ENCODE data around the gene SNRNP40. TPM values are rescaled to one million over a fixed set of nuclear protein-coding genes. Genes with fewer than 3 reads are reported as not detected.

The SNRNP40 gene
- total RNA-seq, 1 experiment from 2014 or later = 288 TPM

GRCh38 chr1:31243501-31244286 is 52.9 kb downstream of the SNRNP40 start:
- no peaks in the 10 kb centered on the region for H3K36me3 ChIP-seq (ENCODE audit: low read depth, low read length)
- ChIA-PET POLR2A (ENCODE audit: unreplicated experiment) (no interaction called here), CTCF (no interaction called here)
- no peak for ATAC-seq
- no peaks in the 10 kb centered on the region for H3K79me2 ChIP-seq (ENCODE audit: low read length)
- H3K9ac ChIP-seq (ENCODE audit: low read length) = no peak overlapping the region
- H2AFZ ChIP-seq (ENCODE audit: low read length) = no peak overlapping the region
- no TSS peak for BruUV-seq (replicated peaks)
- no peak overlapping the region for H3K27ac ChIP-seq (ENCODE audit: low read length)
- no peak for DNase-seq
- intact Hi-C loops (cut with micrococcal nuclease) = no loop called here
- no peak overlapping the region for H3K4me3 ChIP-seq (ENCODE audit: low read length)
- no peaks in the 10 kb centered on the region for H3K9me3 ChIP-seq (ENCODE audit: low read length)
- no peaks in the 10 kb centered on the region for H4K20me1 ChIP-seq (ENCODE audit: low read length)
- no peak for TF ChIP-seq EZH2phosphoT487 (IDR thresholded peaks at IDR 0.05; ENCODE audit: borderline replicate concordance, low read length)
- TF ChIP-seq, protein P1, sequence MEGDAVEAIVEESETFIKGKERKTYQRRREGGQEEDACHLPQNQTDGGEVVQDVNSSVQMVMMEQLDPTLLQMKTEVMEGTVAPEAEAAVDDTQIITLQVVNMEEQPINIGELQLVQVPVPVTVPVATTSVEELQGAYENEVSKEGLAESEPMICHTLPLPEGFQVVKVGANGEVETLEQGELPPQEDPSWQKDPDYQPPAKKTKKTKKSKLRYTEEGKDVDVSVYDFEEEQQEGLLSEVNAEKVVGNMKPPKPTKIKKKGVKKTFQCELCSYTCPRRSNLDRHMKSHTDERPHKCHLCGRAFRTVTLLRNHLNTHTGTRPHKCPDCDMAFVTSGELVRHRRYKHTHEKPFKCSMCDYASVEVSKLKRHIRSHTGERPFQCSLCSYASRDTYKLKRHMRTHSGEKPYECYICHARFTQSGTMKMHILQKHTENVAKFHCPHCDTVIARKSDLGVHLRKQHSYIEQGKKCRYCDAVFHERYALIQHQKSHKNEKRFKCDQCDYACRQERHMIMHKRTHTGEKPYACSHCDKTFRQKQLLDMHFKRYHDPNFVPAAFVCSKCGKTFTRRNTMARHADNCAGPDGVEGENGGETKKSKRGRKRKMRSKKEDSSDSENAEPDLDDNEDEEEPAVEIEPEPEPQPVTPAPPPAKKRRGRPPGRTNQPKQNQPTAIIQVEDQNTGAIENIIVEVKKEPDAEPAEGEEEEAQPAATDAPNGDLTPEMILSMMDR (conservative IDR thresholded peaks at IDR 0.05; ENCODE audit: low read depth, low read length) = no peak
- TF ChIP-seq EZH2 (IDR thresholded peaks at IDR 0.05; ENCODE audit: low read length, unreplicated experiment) = no peak
- H3K27me3 ChIP-seq (ENCODE audit: low read length) = peaks cover 19% of the 10 kb centered on the region
- no peaks in the 10 kb centered on the region for H3K4me1 ChIP-seq (ENCODE audit: insufficient read depth, low read length)
- no peak overlapping the region for H3K4me2 ChIP-seq (ENCODE audit: low read length)
- H3K9me2 ChIP-seq (replicated peaks; ENCODE audit: low read length) = no peaks in the 10 kb centered on the region
- no peaks in the 10 kb centered on the region for H3F3A ChIP-seq (ENCODE audit: low read length, unreplicated experiment)

- BruUV-seq (replicated peaks) = no TSS peak
- ATAC-seq (no peak), DNase-seq (no peak)
- TF ChIP-seq EZH2phosphoT487 (IDR thresholded peaks at IDR 0.05; ENCODE audit: borderline replicate concordance, low read length) = no peak
- TF ChIP-seq, protein P1 (conservative IDR thresholded peaks at IDR 0.05; ENCODE audit: low read depth, low read length) = no peak
- no peak for TF ChIP-seq EZH2 (IDR thresholded peaks at IDR 0.05; ENCODE audit: low read length, unreplicated experiment)
- no peaks in the 10 kb centered on the region for H3F3A ChIP-seq (ENCODE audit: low read length, unreplicated experiment)
- peaks cover 31% of the 10 kb centered on the region for H3K27me3 ChIP-seq (ENCODE audit: low read length)
- no peak overlapping the region for H3K27ac ChIP-seq (ENCODE audit: low read length)
- intact Hi-C loops (cut with micrococcal nuclease) = no loop called here
- no peaks in the 10 kb centered on the region for H3K4me1 ChIP-seq (ENCODE audit: insufficient read depth, low read length)
- no peak overlapping the region for H3K4me2 ChIP-seq (ENCODE audit: low read length)
- no peaks in the 10 kb centered on the region for H4K20me1 ChIP-seq (ENCODE audit: low read length)
- H3K4me3 ChIP-seq (ENCODE audit: low read length) = no peak overlapping the region
- no peaks in the 10 kb centered on the region for H3K9me2 ChIP-seq (replicated peaks; ENCODE audit: low read length)
- no peak overlapping the region for H3K9ac ChIP-seq (ENCODE audit: low read length)
- CTCF ChIA-PET = no interaction called here
- no peak overlapping the region for H2AFZ ChIP-seq (ENCODE audit: low read length)
- POLR2A ChIA-PET (ENCODE audit: unreplicated experiment) = no interaction called here
- H3K9me3 ChIP-seq (ENCODE audit: low read length) = no peaks in the 10 kb centered on the region
- no peaks in the 10 kb centered on the region for H3K79me2 ChIP-seq (ENCODE audit: low read length)
- no peaks in the 10 kb centered on the region for H3K36me3 ChIP-seq (ENCODE audit: low read depth, low read length)
These were observed 55.3 kb downstream of the SNRNP40 start for GRCh38 chr1:31241321-31241720.

DNA sequence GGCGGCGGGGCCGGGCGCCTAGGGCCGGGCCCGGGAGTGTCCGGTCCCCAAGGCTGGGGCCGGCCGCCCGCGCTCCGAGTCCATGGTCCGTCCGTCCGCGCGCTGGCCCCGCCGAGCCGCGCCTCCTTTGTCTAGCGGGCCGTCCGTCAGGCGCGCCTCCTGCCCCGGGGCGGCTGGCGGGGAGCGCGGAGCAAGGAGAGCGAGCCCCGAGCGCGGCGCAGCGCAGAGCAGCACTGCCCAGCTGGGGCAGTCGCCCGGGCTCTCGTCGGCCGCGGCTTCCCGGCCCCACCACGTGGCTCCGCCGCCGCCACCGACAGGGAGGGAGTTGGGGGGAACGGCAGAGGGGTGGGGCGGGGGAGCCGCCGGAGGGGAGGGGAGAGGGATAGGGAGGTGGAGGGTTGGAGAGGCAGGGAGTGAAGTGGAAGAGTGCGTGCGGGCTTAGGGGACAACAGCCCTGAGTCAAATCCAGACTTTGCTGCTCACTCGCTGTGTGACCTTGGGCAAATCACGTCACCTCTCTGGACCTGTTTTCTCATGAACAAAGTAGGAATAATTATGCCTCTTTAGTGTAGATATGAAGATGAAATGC is 56.8 kb downstream of the SNRNP40 start, which contains the start of gene NKAIN1:
TSS of gene NKAIN1 (minus strand) at position 235 of the 589 bp plus-strand sequence. CDS start 340 bp downstream, outside the sequence.
- intact Hi-C loops (cut with micrococcal nuclease) = no loop called here
- Histone ChIP-seq H2AFZ (ENCODE audit: low read length) (0 out of 2 replicates have a peak within 1 kb of the TSS, but pooled peaks have one; percentile 57), H3K9me2 (replicated peaks; ENCODE audit: low read length) (no peaks in the 10 kb centered on the region), H3K4me2 (ENCODE audit: low read length) (peak within 1 kb of the TSS; percentile 71), H3K9me3 (ENCODE audit: low read length) (no peaks in the 10 kb centered on the region), H3F3A (ENCODE audit: low read length, unreplicated experiment) (no peaks in the 10 kb centered on the region), H3K27ac (ENCODE audit: low read length) (no peak within 1 kb of the TSS), H4K20me1 (ENCODE audit: low read length) (no peaks in the 10 kb centered on the region), H3K4me3 (ENCODE audit: low read length) (peak within 1 kb of the TSS; percentile 44), H3K27me3 (ENCODE audit: low read length) (peaks cover 32% of the 10 kb centered on the region), H3K9ac (ENCODE audit: low read length) (no peak within 1 kb of the TSS), H3K36me3 (ENCODE audit: low read depth, low read length) (no peaks in the 10 kb centered on the region), H3K79me2 (ENCODE audit: low read length) (no peaks in the 10 kb centered on the region), H3K4me1 (ENCODE audit: insufficient read depth, low read length) (no peaks in the 10 kb centered on the region)
- DNase-seq (peak; percentile 22), ATAC-seq (peak; percentile 70)
- POLR2A ChIA-PET (ENCODE audit: unreplicated experiment) = no interaction called here
- CTCF ChIA-PET = no interaction called here
- no TSS peak for BruUV-seq (replicated peaks)
- TF ChIP-seq EZH2 (IDR thresholded peaks at IDR 0.05; ENCODE audit: low read length, unreplicated experiment) (no peak), EZH2phosphoT487 (IDR thresholded peaks at IDR 0.05; ENCODE audit: borderline replicate concordance, low read length) (no peak)
- TF ChIP-seq, protein P1 (conservative IDR thresholded peaks at IDR 0.05; ENCODE audit: low read depth, low read length) = no peak
